ENCODE results near the gene OR10A3. TPM values are rescaled to one million over a fixed set of nuclear protein-coding genes. Genes with fewer than 3 reads are reported as not detected.
"Not testable (repeated sequence)": the region's sequence is repeated elsewhere in the genome, so short reads cannot be mapped to it uniquely, and the experiment has no call there.

OR10A3 gene
- total RNA-seq: not detected in 3 replicates

- Mint-ChIP-seq H3K36me3 (peaks cover 3% of the 10 kb centered on the region), H3K9me3 (peaks cover 27% of the 10 kb centered on the region), H3K4me1 (no peaks in the 10 kb centered on the region), H3K27ac (no peak within 1 kb of the TSS), H3K27me3 (ENCODE audit: low read depth) (no peaks in the 10 kb centered on the region), H3K4me3 (no peak within 1 kb of the TSS)
- DNase-seq (ENCODE audit: low spot score in 2 of 2, unreplicated experiment in 2 of 2): no peak
- TF ChIP-seq, protein P1, sequence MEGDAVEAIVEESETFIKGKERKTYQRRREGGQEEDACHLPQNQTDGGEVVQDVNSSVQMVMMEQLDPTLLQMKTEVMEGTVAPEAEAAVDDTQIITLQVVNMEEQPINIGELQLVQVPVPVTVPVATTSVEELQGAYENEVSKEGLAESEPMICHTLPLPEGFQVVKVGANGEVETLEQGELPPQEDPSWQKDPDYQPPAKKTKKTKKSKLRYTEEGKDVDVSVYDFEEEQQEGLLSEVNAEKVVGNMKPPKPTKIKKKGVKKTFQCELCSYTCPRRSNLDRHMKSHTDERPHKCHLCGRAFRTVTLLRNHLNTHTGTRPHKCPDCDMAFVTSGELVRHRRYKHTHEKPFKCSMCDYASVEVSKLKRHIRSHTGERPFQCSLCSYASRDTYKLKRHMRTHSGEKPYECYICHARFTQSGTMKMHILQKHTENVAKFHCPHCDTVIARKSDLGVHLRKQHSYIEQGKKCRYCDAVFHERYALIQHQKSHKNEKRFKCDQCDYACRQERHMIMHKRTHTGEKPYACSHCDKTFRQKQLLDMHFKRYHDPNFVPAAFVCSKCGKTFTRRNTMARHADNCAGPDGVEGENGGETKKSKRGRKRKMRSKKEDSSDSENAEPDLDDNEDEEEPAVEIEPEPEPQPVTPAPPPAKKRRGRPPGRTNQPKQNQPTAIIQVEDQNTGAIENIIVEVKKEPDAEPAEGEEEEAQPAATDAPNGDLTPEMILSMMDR (IDR thresholded peaks at IDR 0.05; ENCODE audit: unreplicated experiment): no peak
Observed at GRCh38 chr11:7941608-7942007, at the start of gene OR10A3. Gene OR10A3 (minus strand): TSS chr11:7941708. CDS start chr11:7939520, 2,188 bp downstream.

DNA sequence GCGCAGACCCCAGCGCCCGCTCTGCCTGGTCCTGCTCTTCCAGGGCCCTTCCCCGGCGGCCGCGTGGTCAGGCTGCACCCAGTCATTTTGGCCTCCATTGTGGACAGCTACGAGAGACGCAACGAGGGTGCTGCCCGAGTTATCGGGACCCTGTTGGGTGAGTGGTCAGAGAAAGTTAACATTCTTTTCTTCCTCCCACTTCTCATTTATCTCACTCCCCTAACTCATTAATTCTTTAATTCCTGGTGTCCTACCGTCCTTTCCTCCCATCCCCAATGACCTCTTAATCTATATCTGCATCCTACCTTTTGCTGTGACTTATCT is 46.0 kb upstream of the OR10A3 start:
- not testable (repeated sequence) for DNase-seq (ENCODE audit: low spot score in 2 of 2, unreplicated experiment in 2 of 2); H3K27me3 Mint-ChIP-seq (ENCODE audit: low read depth); H3K9me3 Mint-ChIP-seq; H3K36me3 Mint-ChIP-seq
- H3K27ac Mint-ChIP-seq: peak overlapping the region; percentile 93
- H3K4me1 Mint-ChIP-seq: peaks cover 18% of the 10 kb centered on the region
- H3K4me3 Mint-ChIP-seq: peak overlapping the region; percentile 92

DNA sequence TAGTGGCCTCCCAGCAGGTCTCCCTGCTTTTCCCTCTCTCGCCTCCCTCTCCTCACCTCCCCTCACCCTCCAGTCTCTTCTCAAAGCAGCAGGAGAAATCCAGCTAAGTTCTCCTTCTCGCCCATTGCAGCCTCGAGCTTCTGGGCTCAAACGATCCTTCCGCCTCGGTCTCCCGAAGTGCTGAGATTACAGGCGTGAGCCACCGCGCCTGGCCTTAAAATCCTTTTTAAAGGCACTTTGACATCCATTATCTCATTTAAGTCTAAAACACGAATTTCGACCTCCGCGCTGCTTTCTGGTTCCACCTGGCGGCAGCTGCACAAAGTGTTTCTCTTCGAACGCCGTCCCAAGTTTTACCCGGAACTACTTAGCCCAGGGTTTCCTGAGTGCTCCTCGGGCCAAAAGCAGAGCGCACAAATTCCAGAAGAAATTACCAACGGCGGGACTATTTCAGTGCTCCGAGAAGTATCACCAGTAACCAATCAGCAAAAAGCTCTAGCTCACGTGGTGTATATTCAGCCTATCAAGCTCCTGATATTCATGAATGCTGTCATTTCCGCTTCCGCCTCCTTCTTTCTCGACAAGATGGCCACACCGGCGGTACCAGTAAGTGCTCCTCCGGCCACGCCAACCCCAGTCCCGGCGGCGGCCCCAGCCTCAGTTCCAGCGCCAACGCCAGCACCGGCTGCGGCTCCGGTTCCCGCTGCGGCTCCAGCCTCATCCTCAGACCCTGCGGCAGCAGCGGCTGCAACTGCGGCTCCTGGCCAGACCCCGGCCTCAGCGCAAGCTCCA is 45.5 kb upstream of the OR10A3 start, which contains the start of gene EIF3F:
EIF3F (plus strand) TSS at position 570 of the 792 bp plus-strand sequence; CDS start at position 586, 16 bp downstream.
- Mint-ChIP-seq H3K27me3 (ENCODE audit: low read depth) (no peaks in the 10 kb centered on the region), H3K36me3 (no peaks in the 10 kb centered on the region), H3K4me3 (peak within 1 kb of the TSS; percentile 92), H3K9me3 (no peaks in the 10 kb centered on the region), H3K4me1 (peaks cover 18% of the 10 kb centered on the region), H3K27ac (peak within 1 kb of the TSS; percentile 93)
- TF ChIP-seq, protein P1 (IDR thresholded peaks at IDR 0.05; ENCODE audit: unreplicated experiment): peak; percentile 89
- DNase-seq (ENCODE audit: low spot score in 2 of 2, unreplicated experiment in 2 of 2): peak; percentile 73 to 88

- H3K36me3 Mint-ChIP-seq: no peaks in the 10 kb centered on the region
- H3K4me1 Mint-ChIP-seq: peaks cover 16% of the 10 kb centered on the region
- DNase-seq (ENCODE audit: low spot score in 2 of 2, unreplicated experiment in 2 of 2): no peak
- H3K27me3 Mint-ChIP-seq (ENCODE audit: low read depth): no peaks in the 10 kb centered on the region
- H3K27ac Mint-ChIP-seq: no peak overlapping the region
- no peak overlapping the region for H3K4me3 Mint-ChIP-seq
- H3K9me3 Mint-ChIP-seq: no peaks in the 10 kb centered on the region
- TF ChIP-seq, protein P1 (IDR thresholded peaks at IDR 0.05; ENCODE audit: unreplicated experiment): no peak
Observed at GRCh38 chr11:7983832-7984590, 42.5 kb upstream of the OR10A3 start.

DNA sequence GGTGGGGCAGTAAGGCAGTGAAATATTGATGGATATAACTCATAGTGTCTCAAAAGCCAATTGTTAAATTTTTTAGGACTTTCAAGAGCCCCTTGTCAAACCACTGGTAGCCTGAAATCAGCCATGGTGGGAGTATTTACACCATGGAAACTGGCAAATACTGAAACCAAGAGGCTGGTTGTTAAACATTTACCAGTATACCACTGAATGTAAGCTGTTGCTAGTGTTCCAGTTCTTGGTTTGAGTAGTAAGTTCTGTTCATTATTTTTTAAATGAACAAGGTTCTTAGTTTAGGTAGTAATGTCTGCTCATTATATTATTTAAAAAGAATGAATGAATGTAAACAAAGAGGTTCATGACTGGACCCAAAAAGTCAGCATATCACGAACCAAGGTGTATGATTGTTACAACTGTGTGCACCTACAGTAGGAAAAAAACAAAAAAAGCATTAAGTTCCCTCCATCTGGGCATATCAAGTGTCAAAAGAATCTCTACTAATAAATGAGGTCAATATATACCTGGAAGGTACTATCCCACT is 41.1 kb upstream of the OR10A3 start:
- Mint-ChIP-seq H3K36me3 (no peaks in the 10 kb centered on the region), H3K4me3 (no peak overlapping the region), H3K4me1 (peaks cover 8% of the 10 kb centered on the region), H3K27ac (no peak overlapping the region), H3K27me3 (ENCODE audit: low read depth) (no peaks in the 10 kb centered on the region), H3K9me3 (no peaks in the 10 kb centered on the region)
- DNase-seq (ENCODE audit: low spot score in 2 of 2, unreplicated experiment in 2 of 2): no peak
- TF ChIP-seq, protein P1 (IDR thresholded peaks at IDR 0.05; ENCODE audit: unreplicated experiment): no peak
